H9 (cell line): Measurements from ENCODE around the gene MAJIN. TPM values are rescaled to one million over a fixed set of nuclear protein-coding genes. Genes with fewer than 3 reads are reported as not detected.

Experiments
- DNase-seq: peaks from one replicate; pipeline ENCODE4 v3.0.0-alpha.2; 2017
- H2AFZ ChIP-seq: one replicate; pipeline ENCODE4 v1.6.1; 2013; ENCODE audit warnings: mild to moderate bottlenecking, low read length, control low read depth, moderate library complexity
- H2AK5ac ChIP-seq: 2 replicates; pipeline ENCODE4 v1.6.1; 2013; ENCODE audit warnings: low read length, control low read depth, mixed read lengths; ENCODE audit not compliant: insufficient read length
- H2BK120ac ChIP-seq: one replicate; pipeline ENCODE4 v1.6.1; 2013; ENCODE audit warnings: low read depth, mild to moderate bottlenecking, low read length, control low read depth, inconsistent platforms; ENCODE audit not compliant: poor library complexity, severe bottlenecking
- H2BK12ac ChIP-seq: 2 replicates; pipeline ENCODE4 v1.6.1; 2013; ENCODE audit warnings: low read length, control low read depth, mixed read lengths, low read depth; ENCODE audit not compliant: insufficient read length
- H2BK15ac ChIP-seq: 2 replicates; pipeline ENCODE4 v1.6.1; 2013; ENCODE audit warnings: low read depth, low read length, control low read depth
- H2BK20ac ChIP-seq: one replicate; pipeline ENCODE4 v1.6.1; 2013; ENCODE audit warnings: low read depth, mild to moderate bottlenecking, low read length, control low read depth, inconsistent platforms; ENCODE audit not compliant: poor library complexity, severe bottlenecking
- H2BK5ac ChIP-seq: 2 replicates; pipeline ENCODE4 v1.6.1; 2013; ENCODE audit warnings: low read length, control low read depth, mixed read lengths; ENCODE audit not compliant: insufficient read length
- H3K14ac ChIP-seq: 2 replicates; pipeline ENCODE4 v1.6.1; 2013; ENCODE audit warnings: low read length, control low read depth; ENCODE audit not compliant: insufficient read depth
- H3K18ac ChIP-seq: 2 replicates; pipeline ENCODE4 v1.6.1; 2013; ENCODE audit warnings: low read depth, mild to moderate bottlenecking, mixed read lengths, low read length, control low read depth; ENCODE audit not compliant: insufficient read length
- H3K23ac ChIP-seq: 2 replicates; pipeline ENCODE4 v1.6.1; 2013; ENCODE audit warnings: low read length, control low read depth, mixed read lengths, low read depth; ENCODE audit not compliant: insufficient read length
- H3K23me2 ChIP-seq: 2 replicates; pipeline ENCODE4 v1.6.1; 2013; ENCODE audit warnings: low read depth, mild to moderate bottlenecking, mixed read lengths, low read length, control low read depth; ENCODE audit not compliant: insufficient read length, poor library complexity, severe bottlenecking
- H3K27ac ChIP-seq: 2 replicates; pipeline ENCODE4 v1.5.1; 2013; ENCODE audit warnings: low read length, control low read depth, mixed read lengths, low read depth; ENCODE audit not compliant: insufficient read length
- H3K27me3 ChIP-seq: 2 replicates; pipeline ENCODE4 v1.6.1; 2013; ENCODE audit warnings: low read length, control low read depth, inconsistent platforms; ENCODE audit not compliant: insufficient read depth
- H3K4ac ChIP-seq: 2 replicates; pipeline ENCODE4 v1.6.1; 2013; ENCODE audit warnings: low read depth, mild to moderate bottlenecking, control low read depth, inconsistent platforms, low read length, moderate library complexity
- H3K4me1 ChIP-seq: 2 replicates; pipeline ENCODE4 v1.6.1; 2013; ENCODE audit warnings: low read length, control low read depth, inconsistent platforms; ENCODE audit not compliant: insufficient read depth
- H3K4me2 ChIP-seq: 2 replicates; pipeline ENCODE4 v1.6.1; 2013; ENCODE audit warnings: low read length, control low read depth, mixed read lengths; ENCODE audit not compliant: insufficient read length, insufficient read depth
- H3K56ac ChIP-seq: 2 replicates; pipeline ENCODE4 v1.6.1; 2013; ENCODE audit warnings: low read depth, mild to moderate bottlenecking, mixed read lengths, low read length, control low read depth; ENCODE audit not compliant: insufficient read length
- H3K79me1 ChIP-seq: 2 replicates; pipeline ENCODE4 v1.6.1; 2013; ENCODE audit warnings: low read depth, mild to moderate bottlenecking, moderate library complexity, low read length, control low read depth, inconsistent platforms; ENCODE audit not compliant: insufficient read depth, poor library complexity, severe bottlenecking
- H3K79me2 ChIP-seq: 2 replicates; pipeline ENCODE4 v1.6.1; 2013; ENCODE audit warnings: low read length, control low read depth, inconsistent platforms; ENCODE audit not compliant: insufficient read depth
- H3K9ac ChIP-seq: 2 replicates; pipeline ENCODE4 v1.6.1; 2013; ENCODE audit warnings: low read length, control low read depth, mixed read lengths; ENCODE audit not compliant: insufficient read length; ENCODE audit errors: extremely low read depth
- H3K9me3 ChIP-seq: one replicate; pipeline ENCODE4 v1.6.1; 2013; ENCODE audit warnings: low read depth, low read length, inconsistent platforms; ENCODE audit not compliant: control insufficient read depth
- H3T11ph ChIP-seq: one replicate; pipeline ENCODE4 v1.6.1; 2013; ENCODE audit warnings: mild to moderate bottlenecking, low read length, control low read depth, inconsistent platforms
- H4K20me1 ChIP-seq: one replicate; pipeline ENCODE4 v1.6.1; 2013; ENCODE audit not compliant: control insufficient read depth, insufficient read length, insufficient read depth
- H4K5ac ChIP-seq: 2 replicates; pipeline ENCODE4 v1.6.1; 2013; ENCODE audit warnings: low read depth, mild to moderate bottlenecking, mixed read lengths, low read length, control low read depth; ENCODE audit not compliant: insufficient read length
- H4K8ac ChIP-seq: replicated peaks from 2 replicates; pipeline ENCODE4 v1.6.1; 2013; ENCODE audit warnings: low read length, control low read depth, mixed read lengths, low read depth; ENCODE audit not compliant: insufficient read length
- H4K91ac ChIP-seq: 2 replicates; pipeline ENCODE4 v1.6.1; 2013; ENCODE audit warnings: low read depth, mild to moderate bottlenecking, moderate library complexity, mixed read lengths, low read length, control low read depth; ENCODE audit not compliant: insufficient read length
- H3K27ac Mint-ChIP-seq, 3 experiments: 2 replicates in 2 of 3; 3 replicates in 1 of 3; pipeline ENCODE4 v1.8.0; 2020 to 2021; ENCODE audit warnings: mixed read lengths in 3 of 3, mild to moderate bottlenecking in 1 of 3, moderate library complexity in 1 of 3
- H3K27me3 Mint-ChIP-seq: 2 replicates; pipeline ENCODE4 v1.8.0; 2021; ENCODE audit warnings: low read depth, mild to moderate bottlenecking, moderate library complexity, mixed read lengths
- H3K36me3 Mint-ChIP-seq, 3 experiments: 2 replicates in 2 of 3; 3 replicates in 1 of 3; pipeline ENCODE4 v1.8.0; 2020 to 2021; ENCODE audit warnings: low read depth in 3 of 3, mixed read lengths in 3 of 3; ENCODE audit not compliant: insufficient read depth in 1 of 3
- H3K4me1 Mint-ChIP-seq, 2 experiments: 2 replicates each; pipeline ENCODE4 v1.8.0; 2020; ENCODE audit warnings: mixed read lengths in 2 of 2
- H3K4me3 Mint-ChIP-seq, 2 experiments: 2 replicates in 1 of 2; 3 replicates in 1 of 2; pipeline ENCODE4 v1.8.0; 2020 to 2021; ENCODE audit warnings: mild to moderate bottlenecking in 2 of 2, mixed read lengths in 2 of 2, moderate library complexity in 1 of 2
- H3K9me3 Mint-ChIP-seq, 2 experiments: 2 replicates in 1 of 2; 3 replicates in 1 of 2; pipeline ENCODE4 v1.8.0; 2020; ENCODE audit warnings: mild to moderate bottlenecking in 2 of 2, mixed read lengths in 2 of 2, moderate library complexity in 1 of 2
- WGBS: extraction: QIAGEN DNeasy Blood & Tissue Kit; methylation state at CpG from one replicate; pipeline ENCODE4 v1.1.7; 2013; ENCODE audit warnings: missing lambda C conversion rate, low lambda C conversion rate, mixed read lengths; ENCODE audit not compliant: insufficient read length; ENCODE audit errors: extremely low coverage; 5-methylcytosine and 5-hydroxymethylcytosine counted together
- total RNA-seq: library from RNA; stranded (reverse); gene quantifications from 2 replicates; pipeline ENCODE4 v1.2.1, GENCODE V29; 2021
- TF ChIP-seq, protein P1 (sequence below): fragments of 200-600 bp; sonication (generic); conservative IDR thresholded peaks from 3 replicates; pipeline ENCODE4 v1.8.0; 2021; ENCODE audit warnings: antibody characterized with exemption, mild to moderate bottlenecking

The MAJIN gene
- total RNA-seq, 1 experiment from 2014 or later = not detected

DNA sequence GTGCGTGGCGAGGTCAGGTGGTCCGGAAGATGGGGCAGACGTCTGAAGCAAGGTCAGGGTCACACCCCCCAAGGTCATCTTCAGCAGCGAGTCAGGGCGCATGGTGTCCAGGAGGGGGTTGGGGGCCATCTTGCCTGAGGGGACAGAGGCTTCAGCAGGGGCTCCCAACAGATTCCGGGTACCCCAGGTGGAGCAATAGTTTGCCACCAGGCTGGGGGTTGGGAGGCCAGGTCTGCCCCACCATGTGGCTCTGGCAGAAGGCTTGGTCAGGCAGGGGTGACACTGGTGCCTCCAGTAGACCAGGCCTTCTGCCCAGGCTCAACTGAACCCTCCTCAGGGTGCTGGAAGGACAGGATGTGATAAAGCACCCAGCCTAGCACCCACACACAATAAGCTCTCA is 60.8 kb downstream of the MAJIN start:
- H3K36me3 Mint-ChIP-seq = peaks cover 14 to 47% (median 37%) of the 10 kb centered on the region in 3 experiments; a peak in 6 of 7 replicates
- no CpG with 5 or more reads among the region's 7 CpGs for WGBS
- 0 out of 7 replicates have a peak overlapping the region, but pooled peaks of 1 of the 3 experiments have one; percentile 23 for H3K27ac Mint-ChIP-seq

More for the DNA sequence above, 60.8 kb downstream of the MAJIN start:
- Histone ChIP-seq H3K27me3 (no peaks in the 10 kb centered on the region), H2BK5ac (no peak overlapping the region), H3K23me2 (peaks cover under 1% of the 10 kb centered on the region), H3K79me2 (no peaks in the 10 kb centered on the region), H2BK120ac (no peak overlapping the region), H2AK5ac (no peak overlapping the region), H3K4me2 (no peak overlapping the region), H3K23ac (no peak overlapping the region), H4K91ac (no peak overlapping the region), H3K9ac (no peak overlapping the region), H2AFZ (no peak overlapping the region), H3K4ac (no peak overlapping the region), H4K5ac (no peak overlapping the region), H2BK15ac (no peak overlapping the region), H4K8ac (no peak overlapping the region), H3K4me1 (no peaks in the 10 kb centered on the region), H3K56ac (no peak overlapping the region), H3K14ac (no peak overlapping the region), H3K9me3 (no peaks in the 10 kb centered on the region), H3K79me1 (no peaks in the 10 kb centered on the region), H3K18ac (no peak overlapping the region), H4K20me1 (no peaks in the 10 kb centered on the region), H2BK20ac (no peak overlapping the region), H3K27ac (no peak overlapping the region), H2BK12ac (no peak overlapping the region), H3T11ph (no peak overlapping the region)
- TF ChIP-seq, protein P1, sequence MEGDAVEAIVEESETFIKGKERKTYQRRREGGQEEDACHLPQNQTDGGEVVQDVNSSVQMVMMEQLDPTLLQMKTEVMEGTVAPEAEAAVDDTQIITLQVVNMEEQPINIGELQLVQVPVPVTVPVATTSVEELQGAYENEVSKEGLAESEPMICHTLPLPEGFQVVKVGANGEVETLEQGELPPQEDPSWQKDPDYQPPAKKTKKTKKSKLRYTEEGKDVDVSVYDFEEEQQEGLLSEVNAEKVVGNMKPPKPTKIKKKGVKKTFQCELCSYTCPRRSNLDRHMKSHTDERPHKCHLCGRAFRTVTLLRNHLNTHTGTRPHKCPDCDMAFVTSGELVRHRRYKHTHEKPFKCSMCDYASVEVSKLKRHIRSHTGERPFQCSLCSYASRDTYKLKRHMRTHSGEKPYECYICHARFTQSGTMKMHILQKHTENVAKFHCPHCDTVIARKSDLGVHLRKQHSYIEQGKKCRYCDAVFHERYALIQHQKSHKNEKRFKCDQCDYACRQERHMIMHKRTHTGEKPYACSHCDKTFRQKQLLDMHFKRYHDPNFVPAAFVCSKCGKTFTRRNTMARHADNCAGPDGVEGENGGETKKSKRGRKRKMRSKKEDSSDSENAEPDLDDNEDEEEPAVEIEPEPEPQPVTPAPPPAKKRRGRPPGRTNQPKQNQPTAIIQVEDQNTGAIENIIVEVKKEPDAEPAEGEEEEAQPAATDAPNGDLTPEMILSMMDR = no peak
- Mint-ChIP-seq H3K27me3 (no peaks in the 10 kb centered on the region), H3K9me3 (no peaks in the 10 kb centered on the region), H3K4me3 (no peak overlapping the region), H3K4me1 (peaks cover 4 to 8% of the 10 kb centered on the region in 2 experiments)
- DNase-seq = no peak
